Measurements from ENCODE around the gene CACNA1I. TPM values are rescaled to one million over a fixed set of nuclear protein-coding genes. Genes with fewer than 3 reads are reported as not detected.

The CACNA1I gene
- total RNA-seq, 1 donor from 2014 or later = 0.10 TPM

- DNase-seq (ENCODE audit: low read depth) = no peak
Observed at GRCh38 chr22:39666495-39666894, 95.9 kb downstream of the CACNA1I start.

- DNase-seq (ENCODE audit: low read depth) = no peak
Observed at GRCh38 chr22:39666926-39667325, 96.4 kb downstream of the CACNA1I start.

GRCh38 chr22:39669432-39669831, 98.9 kb downstream of the CACNA1I start:
- DNase-seq (ENCODE audit: low read depth) = no peak

GRCh38 chr22:39671936-39672335, 101.4 kb downstream of the CACNA1I start:
- no peak for DNase-seq (ENCODE audit: low read depth)

GRCh38 chr22:39674536-39674935, 104.0 kb downstream of the CACNA1I start:
- peak; percentile 31 for DNase-seq (ENCODE audit: low read depth)

- DNase-seq (ENCODE audit: low read depth) = no peak
Observed at GRCh38 chr22:39675947-39676346, 105.4 kb downstream of the CACNA1I start.

- DNase-seq (ENCODE audit: low read depth) = no peak
Observed at GRCh38 chr22:39677967-39678366, 107.4 kb downstream of the CACNA1I start.

GRCh38 chr22:39678862-39679490, 108.4 kb downstream of the CACNA1I start:
- DNase-seq (ENCODE audit: low read depth) = no peak

- DNase-seq (ENCODE audit: low read depth) = no peak
Observed at GRCh38 chr22:39679652-39680051, 109.1 kb downstream of the CACNA1I start.

- DNase-seq (ENCODE audit: low read depth) = no peak
Observed at GRCh38 chr22:39680486-39680885, 109.9 kb downstream of the CACNA1I start.

- DNase-seq (ENCODE audit: low read depth) = no peak
Observed at GRCh38 chr22:39681038-39681861, 110.7 kb downstream of the CACNA1I start.

GRCh38 chr22:39682994-39683393, 112.4 kb downstream of the CACNA1I start:
- no peak for DNase-seq (ENCODE audit: low read depth)

GRCh38 chr22:39683639-39684038, 113.1 kb downstream of the CACNA1I start:
- DNase-seq (ENCODE audit: low read depth) = no peak

- no peak for DNase-seq (ENCODE audit: low read depth)
Observed at GRCh38 chr22:39684702-39685281, 114.2 kb downstream of the CACNA1I start.

GRCh38 chr22:39685336-39686177, 115.0 kb downstream of the CACNA1I start:
- no peak for DNase-seq (ENCODE audit: low read depth)

- no peak for DNase-seq (ENCODE audit: low read depth)
Observed at GRCh38 chr22:39686178-39686620, 115.6 kb downstream of the CACNA1I start.

GRCh38 chr22:39686776-39687525, 116.4 kb downstream of the CACNA1I start:
- DNase-seq (ENCODE audit: low read depth) = no peak

GRCh38 chr22:39688186-39688785, 117.7 kb downstream of the CACNA1I start:
- DNase-seq (ENCODE audit: low read depth) = no peak

- no peak for DNase-seq (ENCODE audit: low read depth)
Observed at GRCh38 chr22:39689421-39689820, 118.9 kb downstream of the CACNA1I start.

- DNase-seq (ENCODE audit: low read depth) = no peak
Observed at GRCh38 chr22:39690881-39691605, 120.5 kb downstream of the CACNA1I start.
